Hepatocyte (in vitro differentiated cells): ENCODE results near the gene FSTL3.

Experiments used
- EZH2 ChIP-seq: fragments of 200-600 bp; sonication (generic); IDR thresholded peaks from 2 replicates; pipeline ENCODE4 v1.6.1; 2016; ENCODE audit warnings: antibody characterized with exemption, mild to moderate bottlenecking, borderline replicate concordance
- EZH2phosphoT487 ChIP-seq: fragments of 200-600 bp; sonication (generic); IDR thresholded peaks from one replicate; pipeline ENCODE4 v1.6.1; 2018; ENCODE audit warnings: antibody characterized with exemption, mild to moderate bottlenecking, low read depth, moderate library complexity; ENCODE audit not compliant: unreplicated experiment, severe bottlenecking
- TF ChIP-seq, protein P1 (sequence below): fragments of 200-600 bp; sonication (generic); IDR thresholded peaks from 2 replicates; pipeline ENCODE4 v1.5.1; 2016; ENCODE audit warnings: antibody characterized with exemption, mild to moderate bottlenecking; ENCODE audit not compliant: poor library complexity

DNA sequence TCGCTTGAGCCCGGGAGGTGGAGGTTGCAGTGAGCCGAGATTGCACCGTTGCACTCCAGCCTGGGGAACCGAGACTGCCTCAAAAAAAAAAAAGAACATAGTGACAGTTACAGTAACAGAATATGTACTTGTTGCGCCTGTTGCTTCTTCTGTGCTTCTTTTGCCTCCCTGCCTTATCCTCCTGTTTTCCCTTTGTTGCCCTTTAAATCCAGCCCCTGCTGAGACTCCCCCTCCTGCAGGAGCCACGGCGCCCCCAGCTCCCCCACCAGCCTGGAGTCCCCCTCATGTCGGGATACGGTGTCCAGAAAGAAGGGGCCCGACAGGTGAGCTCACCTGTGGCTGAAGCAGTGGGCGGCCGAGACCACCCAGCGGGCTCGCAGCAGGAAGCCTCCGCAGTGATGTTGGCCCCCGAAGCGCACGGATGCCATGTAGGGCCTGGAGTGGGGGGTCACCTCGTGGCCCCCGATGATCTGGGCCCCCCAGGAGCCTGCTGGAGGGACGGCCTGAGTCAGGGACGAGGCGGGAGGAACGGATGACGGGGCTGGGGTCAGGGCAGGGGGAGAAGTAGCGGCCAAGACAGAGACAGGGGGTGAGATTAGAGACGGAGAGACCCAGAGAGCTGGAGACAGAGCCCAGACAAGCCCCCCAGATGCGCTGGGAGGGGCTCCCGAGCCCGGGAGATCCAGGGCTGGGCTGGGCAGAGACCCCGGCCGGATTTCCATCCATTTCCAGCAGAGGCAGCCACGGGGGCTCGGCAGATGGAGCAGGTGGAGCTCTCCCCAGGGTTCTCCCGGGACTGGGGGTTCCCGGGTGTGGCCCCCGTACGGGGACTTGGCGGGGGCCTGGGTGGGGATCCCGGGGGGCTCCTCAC, 18.5 kb downstream of the FSTL3 start:
- TF ChIP-seq, protein P1, sequence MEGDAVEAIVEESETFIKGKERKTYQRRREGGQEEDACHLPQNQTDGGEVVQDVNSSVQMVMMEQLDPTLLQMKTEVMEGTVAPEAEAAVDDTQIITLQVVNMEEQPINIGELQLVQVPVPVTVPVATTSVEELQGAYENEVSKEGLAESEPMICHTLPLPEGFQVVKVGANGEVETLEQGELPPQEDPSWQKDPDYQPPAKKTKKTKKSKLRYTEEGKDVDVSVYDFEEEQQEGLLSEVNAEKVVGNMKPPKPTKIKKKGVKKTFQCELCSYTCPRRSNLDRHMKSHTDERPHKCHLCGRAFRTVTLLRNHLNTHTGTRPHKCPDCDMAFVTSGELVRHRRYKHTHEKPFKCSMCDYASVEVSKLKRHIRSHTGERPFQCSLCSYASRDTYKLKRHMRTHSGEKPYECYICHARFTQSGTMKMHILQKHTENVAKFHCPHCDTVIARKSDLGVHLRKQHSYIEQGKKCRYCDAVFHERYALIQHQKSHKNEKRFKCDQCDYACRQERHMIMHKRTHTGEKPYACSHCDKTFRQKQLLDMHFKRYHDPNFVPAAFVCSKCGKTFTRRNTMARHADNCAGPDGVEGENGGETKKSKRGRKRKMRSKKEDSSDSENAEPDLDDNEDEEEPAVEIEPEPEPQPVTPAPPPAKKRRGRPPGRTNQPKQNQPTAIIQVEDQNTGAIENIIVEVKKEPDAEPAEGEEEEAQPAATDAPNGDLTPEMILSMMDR = no peak
- TF ChIP-seq EZH2 (no peak), EZH2phosphoT487 (no peak)
